Stimulated activated CD4-positive, alpha-beta T cell treated with anti-CD3 and anti-CD28 coated beads, Interleukin-1b, Interleukin-23, amount 100 ng/mL, for 4 hours (primary cell): ENCODE measurements around the gene MARCHF2.
"Not testable (repeated sequence)": the region's sequence is repeated elsewhere in the genome, so short reads cannot be mapped to it uniquely, and the experiment has no call there.

Experiments
- DNase-seq, 2 donors: peaks; one replicate each; pipeline ENCODE4 v3.0.0-alpha.2; 2020; ENCODE audit warnings: low read depth in 2 of 2

Gene MARCHF2, protein sequence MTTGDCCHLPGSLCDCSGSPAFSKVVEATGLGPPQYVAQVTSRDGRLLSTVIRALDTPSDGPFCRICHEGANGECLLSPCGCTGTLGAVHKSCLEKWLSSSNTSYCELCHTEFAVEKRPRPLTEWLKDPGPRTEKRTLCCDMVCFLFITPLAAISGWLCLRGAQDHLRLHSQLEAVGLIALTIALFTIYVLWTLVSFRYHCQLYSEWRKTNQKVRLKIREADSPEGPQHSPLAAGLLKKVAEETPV

DNA sequence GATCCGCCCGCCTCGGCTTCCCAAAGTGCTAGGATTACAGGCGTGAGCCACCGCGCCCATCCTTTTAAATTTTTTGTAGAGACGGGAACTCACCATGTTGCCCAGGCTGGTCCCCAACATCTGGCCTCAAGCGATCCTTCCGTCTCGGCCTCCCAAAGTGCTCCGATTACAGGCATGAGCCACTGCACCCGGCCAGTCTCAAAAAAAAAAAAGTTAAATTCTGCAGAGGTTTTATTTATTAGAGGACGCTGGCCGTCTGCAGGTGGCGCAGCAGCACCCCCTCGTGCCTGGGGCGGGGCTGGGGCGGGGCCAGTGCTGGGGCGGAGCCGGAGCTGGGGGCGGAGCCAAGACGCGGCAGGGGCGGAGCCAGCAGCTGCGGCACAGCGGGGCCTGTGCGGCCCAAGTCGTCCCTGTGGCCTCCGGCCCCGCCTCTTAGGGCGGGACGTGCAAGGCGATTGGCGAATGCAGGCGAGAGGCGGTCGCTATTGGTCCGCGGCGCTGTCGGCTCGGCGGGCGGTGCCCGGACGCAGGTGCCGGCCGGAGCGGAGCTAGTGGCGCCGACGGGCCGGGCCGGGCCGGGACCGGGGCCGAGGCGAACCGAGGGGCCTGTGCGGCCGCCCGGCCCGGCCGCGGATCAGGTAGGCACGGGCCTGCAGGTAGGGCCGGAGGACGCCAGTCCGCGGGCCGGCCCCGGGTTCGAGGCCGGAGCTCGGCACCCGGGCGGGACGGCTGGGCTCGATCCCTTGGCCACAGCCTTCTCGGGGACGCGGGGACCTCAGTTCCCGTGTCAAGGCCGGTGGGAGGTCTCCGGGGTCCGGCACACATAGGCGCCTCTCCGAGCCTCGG, at the start of gene MARCHF2:
Gene MARCHF2 (plus strand): TSS at position 523 of the 846 bp plus-strand sequence. CDS start 8,536 bp downstream, outside the sequence.
- peak; percentile 92 to 94 for DNase-seq

DNA sequence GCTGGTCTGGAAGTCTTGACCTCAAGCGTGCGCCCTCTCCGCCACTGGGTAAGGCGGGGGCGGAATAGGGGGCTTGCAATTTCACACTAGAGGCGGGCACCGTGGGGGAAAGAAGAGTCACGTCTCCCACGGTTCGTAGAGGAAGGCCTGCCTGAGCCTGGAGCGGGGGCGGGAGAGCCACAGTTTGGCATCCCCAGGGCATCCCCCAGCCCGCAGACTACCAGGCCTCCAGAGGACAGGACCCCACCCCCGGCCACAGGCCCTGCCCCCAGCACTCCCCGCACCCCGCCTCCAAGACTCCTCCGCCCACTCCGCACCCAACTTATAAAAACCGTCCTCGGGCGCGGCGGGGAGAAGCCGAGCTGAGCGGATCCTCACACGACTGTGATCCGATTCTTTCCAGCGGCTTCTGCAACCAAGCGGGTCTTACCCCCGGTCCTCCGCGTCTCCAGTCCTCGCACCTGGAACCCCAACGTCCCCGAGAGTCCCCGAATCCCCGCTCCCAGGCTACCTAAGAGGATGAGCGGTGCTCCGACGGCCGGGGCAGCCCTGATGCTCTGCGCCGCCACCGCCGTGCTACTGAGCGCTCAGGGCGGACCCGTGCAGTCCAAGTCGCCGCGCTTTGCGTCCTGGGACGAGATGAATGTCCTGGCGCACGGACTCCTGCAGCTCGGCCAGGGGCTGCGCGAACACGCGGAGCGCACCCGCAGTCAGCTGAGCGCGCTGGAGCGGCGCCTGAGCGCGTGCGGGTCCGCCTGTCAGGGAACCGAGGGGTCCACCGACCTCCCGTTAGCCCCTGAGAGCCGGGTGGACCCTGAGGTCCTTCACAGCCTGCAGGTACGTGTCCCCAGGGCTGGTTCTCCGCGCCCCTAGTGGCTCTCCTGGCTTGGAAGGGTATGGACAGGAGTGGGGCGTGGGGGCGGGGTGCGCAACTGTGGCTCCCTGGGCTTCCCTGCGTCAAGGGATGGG, 49.0 kb upstream of the MARCHF2 start, which contains the start of gene ANGPTL4:
Gene ANGPTL4 (plus strand): TSS at position 353 of the 969 bp plus-strand sequence. CDS start 167 bp downstream, at position 520.
- peak; percentile 51 to 53 for DNase-seq

DNA sequence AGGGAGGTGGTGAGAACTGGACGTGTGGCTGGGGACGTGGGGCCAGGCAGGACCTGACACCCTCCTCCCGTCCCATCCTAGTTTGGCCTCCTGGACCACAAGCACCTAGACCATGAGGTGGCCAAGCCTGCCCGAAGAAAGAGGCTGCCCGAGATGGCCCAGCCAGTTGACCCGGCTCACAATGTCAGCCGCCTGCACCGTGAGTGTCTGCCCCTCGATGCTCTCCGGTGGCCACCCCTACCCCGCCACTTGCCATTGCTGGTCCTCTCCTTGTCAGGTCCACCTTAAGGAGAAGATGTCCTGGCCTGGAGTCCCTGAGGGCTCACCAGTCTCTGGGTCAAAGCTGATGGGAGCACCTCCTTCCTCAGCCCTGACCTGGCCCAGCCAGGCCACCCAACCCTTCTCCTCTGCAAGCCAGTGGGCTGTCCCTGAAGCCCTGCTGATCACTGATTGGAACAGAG, 47.0 kb upstream of the MARCHF2 start:
- no peak for DNase-seq

DNA sequence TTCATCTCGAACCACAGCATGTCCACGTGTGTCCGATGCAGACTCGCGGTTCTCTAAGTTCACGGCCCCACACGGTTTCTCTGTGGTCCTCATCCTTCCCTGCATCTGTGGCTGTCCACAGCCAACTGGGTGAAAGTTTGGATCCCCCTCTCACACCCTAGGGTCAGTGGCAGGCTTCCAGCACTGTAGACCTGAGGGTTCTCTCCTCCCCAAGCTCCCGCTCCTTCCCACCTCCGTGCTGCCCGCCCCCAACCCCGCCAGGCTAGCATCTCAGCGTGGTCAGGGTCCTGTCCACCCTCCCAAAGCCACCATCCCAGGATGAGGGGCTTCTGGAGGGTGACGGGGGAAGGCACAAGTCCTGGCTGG, 46.2 kb upstream of the MARCHF2 start:
- no peak for DNase-seq

DNA sequence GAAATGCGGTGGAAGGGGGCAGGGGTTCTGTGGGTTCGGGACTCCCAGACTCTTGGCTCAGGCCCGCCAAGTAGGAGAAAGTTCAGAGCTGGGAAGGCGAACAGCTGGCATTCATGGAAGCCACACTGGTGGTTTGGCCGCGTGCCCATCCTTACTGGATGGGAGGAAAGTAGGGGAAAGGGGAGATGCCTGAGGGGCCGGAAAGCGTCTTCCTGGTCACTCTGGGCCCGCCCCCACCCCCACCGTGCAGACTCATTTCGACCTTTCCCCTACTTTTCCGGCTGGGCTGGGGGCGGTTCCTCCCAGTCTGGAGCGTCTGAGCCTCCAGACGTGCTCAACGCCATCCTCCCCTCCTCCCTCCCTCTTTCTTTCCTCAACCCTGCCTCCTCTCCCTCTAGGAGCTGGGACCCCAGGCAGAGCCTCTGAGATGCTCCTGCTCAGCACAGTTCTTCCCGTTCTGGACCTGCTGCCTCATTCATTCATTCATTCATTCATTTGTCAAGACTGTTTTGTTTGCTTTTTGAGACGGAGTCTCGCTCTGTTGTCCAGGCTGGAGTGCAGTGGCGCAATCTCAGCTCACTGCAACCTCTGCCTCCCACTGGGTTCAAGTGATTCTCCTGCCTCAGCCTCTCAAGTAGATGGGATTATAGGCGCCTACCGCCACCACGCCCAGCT, 45.6 kb upstream of the MARCHF2 start:
- DNase-seq: no peak

DNA sequence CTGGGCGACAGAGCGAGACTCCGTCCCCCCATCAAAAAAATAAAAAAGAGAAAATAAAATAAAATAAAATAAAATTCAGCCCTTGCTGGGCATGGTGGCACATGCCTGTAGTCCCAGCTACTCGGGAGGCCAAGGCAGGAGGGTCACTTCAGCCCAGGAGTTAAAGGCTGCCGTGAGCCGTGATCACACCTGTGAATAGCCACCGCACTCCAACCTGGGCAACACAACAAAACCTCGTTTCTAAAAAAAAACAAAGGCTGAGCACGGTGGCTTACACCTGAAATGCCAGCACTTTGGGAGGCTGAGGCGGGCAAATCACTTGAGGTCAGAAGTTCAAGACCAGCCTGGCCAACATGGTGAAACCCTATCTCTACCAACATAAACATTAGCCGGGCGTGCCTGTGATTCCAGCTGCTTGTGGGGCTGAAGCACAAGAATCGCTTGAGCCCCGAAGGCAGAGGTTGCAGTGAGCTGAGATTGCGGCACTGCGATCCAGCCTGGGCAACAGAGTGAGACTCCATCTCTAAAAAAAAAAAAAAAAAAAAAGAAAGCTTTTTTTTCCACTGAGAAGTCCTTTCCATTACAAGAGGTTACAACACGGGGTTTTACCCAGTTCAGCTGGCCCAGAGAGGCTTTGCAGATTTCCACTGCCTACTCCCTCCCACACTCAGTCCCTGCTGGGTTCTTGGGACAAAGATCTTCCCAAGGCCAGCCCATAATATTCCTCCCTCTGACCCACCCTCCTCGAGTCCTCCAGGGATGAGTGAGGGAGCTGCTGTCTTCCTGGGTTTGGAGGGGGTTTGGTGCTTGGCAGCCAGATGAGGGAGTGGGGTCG, 42.7 kb upstream of the MARCHF2 start:
- DNase-seq: no peak

DNA sequence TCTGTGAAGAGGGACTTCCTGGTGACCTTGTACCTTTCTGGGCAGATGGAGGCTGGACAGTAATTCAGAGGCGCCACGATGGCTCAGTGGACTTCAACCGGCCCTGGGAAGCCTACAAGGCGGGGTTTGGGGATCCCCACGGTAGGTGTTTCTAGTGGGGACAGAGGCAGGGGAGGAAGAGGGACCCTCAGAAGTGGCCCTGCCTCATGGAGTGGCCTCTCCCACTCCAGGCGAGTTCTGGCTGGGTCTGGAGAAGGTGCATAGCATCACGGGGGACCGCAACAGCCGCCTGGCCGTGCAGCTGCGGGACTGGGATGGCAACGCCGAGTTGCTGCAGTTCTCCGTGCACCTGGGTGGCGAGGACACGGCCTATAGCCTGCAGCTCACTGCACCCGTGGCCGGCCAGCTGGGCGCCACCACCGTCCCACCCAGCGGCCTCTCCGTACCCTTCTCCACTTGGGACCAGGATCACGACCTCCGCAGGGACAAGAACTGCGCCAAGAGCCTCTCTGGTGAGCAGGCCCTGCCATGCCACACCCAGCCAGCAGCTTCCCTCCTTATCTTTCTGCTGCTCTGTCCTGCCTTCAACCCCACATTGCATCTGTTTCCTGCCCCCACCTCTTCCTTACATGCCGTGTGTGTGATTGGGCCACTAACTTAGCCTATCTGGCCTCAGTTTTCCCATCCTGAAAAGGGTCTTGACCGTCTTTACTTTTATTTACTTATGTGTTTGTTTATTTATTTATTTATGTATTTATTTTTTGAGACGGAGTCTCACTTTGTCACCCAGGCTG, 41.9 kb upstream of the MARCHF2 start:
- DNase-seq: no peak

DNA sequence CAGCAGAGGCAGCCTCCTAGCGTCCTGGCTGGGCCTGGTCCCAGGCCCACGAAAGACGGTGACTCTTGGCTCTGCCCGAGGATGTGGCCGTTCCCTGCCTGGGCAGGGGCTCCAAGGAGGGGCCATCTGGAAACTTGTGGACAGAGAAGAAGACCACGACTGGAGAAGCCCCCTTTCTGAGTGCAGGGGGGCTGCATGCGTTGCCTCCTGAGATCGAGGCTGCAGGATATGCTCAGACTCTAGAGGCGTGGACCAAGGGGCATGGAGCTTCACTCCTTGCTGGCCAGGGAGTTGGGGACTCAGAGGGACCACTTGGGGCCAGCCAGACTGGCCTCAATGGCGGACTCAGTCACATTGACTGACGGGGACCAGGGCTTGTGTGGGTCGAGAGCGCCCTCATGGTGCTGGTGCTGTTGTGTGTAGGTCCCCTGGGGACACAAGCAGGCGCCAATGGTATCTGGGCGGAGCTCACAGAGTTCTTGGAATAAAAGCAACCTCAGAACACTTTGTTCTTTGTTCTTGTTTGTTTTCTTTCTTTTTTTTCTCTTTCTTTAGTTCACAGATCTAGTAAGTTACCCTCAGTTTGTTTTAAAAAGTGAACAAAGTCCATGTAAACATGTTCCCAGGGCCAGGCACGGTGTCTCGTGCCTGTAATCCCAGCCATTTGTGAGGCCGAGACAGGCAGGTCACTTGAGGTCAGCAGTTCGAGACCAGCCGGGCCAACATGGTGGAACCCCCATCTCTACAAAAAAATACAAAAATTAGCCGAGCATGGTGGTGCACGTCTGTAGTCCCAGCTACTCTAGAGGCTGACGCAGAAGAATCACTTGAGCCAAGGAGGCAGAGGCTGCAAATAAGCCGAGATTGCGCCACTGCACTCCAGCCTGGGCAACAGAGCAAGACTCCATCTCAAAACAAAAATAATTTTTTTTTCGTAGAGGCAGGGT, 39.0 kb upstream of the MARCHF2 start:
- DNase-seq: no peak

DNA sequence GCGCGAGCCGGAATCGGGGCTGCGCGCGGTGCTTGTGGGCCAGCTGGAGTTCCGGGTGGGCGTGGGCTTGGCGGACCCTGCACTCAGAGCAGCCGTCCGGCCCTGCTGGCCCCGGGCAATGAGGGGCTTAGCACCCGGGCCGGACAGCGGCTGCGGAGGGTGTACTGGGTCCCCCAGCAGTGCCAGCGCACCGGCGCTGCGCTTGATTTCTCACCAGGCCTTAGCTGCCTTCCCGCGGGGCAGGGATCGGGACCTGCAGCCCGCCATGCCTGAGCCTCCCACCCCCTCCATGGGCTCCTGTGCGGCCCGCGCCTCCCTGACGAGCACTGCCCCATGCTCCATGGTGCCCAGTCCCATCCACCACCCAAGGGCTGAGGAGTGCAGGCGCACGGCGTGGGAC, 37.3 kb upstream of the MARCHF2 start:
- not testable (repeated sequence) for DNase-seq

DNA sequence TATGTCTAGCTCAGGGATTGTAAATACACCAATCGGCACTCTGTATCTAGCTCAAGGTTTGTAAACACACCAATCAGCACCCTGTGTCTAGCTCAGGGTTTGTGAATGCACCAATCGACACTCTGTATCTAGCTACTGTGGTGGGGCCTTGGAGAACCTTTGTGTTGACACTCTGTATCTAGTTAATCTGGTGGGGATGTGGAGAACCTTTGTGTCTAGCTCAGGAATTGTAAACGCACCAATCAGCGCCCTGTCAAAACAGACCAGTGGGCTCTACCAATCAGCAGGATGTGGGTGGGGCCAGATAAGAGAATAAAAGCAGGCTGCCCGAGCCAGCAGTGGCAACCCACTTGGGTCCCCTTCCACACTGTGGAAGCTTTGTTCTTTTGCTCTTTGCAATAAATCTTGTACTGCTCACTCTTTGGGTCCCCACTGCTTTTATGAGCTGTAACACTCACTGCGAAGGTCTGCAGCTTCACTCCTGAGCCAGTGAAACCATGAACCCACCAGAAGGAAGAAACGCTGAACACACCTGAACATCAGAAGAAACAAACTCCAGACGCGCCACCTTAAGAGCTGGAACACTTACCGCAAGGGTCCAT, 36.6 kb upstream of the MARCHF2 start:
- DNase-seq: not testable (repeated sequence)

DNA sequence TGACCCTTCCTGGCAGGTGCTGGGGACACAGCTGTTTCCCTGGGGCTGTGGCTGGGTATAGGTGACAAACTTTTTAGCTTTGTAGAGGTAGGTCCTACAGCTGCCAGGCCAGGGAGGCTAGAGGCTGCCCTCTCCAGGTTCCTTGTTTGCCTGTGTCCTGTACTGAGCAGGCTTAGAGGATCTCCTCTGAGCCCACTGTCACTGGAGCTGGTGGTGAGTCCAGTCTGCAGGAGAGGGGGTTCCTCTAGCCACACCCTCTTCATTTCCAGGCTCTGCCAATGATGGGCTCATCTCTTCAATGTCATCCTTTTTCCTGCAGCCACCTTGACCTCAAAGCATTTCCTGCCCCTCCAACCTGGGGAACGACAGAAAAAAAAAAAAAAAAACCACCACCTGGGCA, 35.5 kb upstream of the MARCHF2 start:
- no peak for DNase-seq

DNA sequence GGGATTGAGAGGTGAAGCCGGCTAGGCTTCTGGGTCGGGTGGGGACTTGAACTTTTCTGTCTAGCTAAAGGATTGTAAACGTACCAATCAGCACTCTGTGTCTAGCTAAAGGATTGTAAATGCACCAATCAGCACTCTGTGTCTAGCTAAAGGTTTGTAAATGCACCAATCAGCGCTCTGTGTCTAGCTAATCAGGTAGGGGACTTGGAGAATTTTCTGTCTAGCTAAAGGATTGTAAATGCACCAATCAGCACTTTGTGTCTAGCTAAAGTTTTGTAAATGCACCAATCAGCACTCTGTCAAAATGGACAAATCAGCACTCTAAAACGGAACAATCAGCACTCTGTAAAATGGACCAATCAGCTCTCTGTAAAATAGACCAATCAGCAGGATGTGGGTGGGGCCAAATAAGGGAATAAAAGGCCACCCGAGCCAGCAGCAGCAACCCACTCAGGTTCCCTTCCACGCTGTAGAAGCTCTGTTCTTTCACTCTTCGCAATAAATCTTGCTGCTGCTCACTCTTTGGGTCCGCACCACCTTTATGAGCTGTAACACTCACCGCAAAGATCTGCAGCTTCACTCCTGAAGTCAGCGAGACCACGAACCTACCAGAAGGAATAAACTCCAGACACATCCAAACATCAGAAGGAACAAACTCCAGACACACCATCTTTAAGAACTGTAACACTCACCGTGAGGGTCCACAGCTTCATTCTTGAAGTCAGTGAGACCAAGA, 33.8 kb upstream of the MARCHF2 start:
- not testable (repeated sequence) for DNase-seq

DNA sequence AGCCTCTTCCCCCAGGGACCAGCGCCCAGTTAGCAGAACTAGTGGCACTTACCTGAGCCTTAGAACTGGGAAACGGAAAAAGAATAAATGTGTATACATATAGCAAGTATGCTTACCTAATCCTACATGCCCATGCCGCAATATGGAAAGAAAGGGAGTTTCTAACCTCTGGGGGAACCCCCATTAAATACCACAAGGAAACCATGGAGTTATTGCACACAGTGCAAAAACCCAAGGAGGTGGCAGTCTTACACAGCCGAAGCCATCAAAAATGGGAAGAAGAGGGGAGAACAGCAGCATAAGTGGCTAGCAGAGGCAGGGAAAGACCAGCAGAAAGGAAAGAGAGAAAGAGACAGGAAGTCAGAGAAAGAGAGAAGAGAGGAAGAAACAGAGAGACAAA, 28.5 kb upstream of the MARCHF2 start:
- DNase-seq: not testable (repeated sequence)

DNA sequence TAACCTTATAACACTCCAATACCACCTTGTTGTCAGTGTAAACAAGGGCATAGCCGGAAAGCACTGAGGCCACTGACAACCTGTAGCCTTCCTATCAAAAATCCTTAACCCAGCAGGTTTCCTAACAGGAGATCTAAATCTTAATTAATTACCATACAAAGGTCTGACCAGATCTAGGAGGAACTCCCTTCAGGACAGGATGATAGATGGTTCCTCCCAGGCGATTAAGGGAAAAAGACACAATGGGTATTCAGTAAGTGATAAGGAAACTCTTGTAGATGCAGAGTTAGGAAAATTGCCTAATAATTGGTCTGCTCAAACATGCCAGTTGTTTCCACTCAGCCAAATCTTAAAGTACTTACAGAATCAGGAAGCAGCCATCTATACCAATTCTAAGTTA, 28.0 kb upstream of the MARCHF2 start:
- DNase-seq: not testable (repeated sequence)

DNA sequence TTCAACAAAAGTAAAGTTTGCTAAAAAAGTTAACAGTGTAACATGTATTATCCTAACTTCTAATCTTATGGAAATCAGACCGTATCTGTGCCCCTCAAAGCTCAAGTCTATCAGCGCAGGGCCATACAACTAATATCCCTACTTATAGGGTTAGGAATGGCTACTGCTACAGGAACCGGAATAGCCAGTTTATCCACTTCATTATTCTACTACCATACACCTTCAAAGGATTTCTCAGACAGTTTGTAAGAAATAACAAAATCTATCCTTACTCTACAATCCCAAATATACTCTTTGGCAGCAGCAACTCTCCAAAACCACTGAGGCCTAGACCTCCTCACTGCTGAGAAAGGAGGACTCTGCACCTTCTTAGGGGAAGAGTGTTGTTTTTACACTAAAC, 27.5 kb upstream of the MARCHF2 start:
- not testable (repeated sequence) for DNase-seq

DNA sequence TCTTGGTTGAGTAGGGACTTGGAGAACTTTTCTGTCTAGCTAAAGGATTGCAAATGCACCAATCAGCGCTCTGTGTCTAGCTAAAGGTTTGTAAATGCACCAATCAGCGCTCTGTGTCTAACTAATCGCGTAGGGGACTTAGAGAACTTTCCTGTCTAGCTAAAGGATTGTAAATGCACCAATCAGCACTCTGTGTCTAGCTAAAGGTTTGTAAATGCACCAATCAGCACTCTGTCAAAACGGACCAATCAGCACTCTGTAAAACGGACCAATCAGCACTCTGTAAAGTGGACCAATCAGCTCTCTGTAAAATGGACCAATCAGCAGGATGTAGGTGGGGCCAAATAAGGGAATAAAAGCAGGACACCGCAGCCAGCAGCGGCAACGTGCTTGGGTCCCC, 26.7 kb upstream of the MARCHF2 start:
- not testable (repeated sequence) for DNase-seq

DNA sequence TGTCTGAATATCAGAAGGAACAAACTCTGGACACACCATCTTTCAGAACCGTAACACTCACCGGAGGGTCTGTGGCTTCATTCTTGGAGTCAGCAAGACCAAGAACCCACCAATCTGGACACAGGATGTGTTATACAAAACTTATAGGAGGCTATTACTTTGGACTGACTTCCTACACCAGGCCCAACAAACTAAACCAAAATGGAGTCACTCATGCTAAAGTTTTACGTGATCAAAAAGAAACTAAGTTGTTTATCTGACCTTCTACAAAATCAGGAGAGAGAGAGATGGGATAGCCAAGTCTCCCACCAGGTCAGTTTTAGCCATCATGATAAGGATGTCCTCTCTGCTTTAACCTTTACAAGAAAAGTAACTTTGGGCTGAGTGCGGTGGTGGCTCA, 26.1 kb upstream of the MARCHF2 start:
- no peak for DNase-seq
